ENCODE results near the gene EFNA5. TPM values are rescaled to one million over a fixed set of nuclear protein-coding genes. Genes with fewer than 3 reads are reported as not detected.

EFNA5 gene
- polyA plus RNA-seq, 3 donors = 0.01 TPM; not detected in 2

DNA sequence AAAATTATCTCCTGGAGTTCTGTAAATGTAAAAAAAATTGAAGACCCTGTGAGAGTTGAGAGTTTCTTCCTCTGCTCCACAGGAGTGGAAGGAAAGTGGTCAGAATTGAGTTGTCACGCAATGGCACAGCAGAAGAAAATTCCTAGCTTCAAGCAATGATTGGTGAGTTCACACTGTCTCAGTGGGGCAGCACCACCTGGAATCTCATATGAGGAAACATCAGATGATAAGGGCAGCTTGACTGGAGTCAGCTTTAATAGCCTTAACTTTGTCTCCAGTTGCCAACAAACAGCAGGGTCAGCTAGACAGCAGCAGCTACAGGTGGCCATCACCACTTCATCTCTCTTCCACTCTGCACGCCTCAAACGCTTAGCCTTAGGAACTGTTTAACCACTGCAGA, 211.1 kb downstream of the EFNA5 start:
- H3K36me3 ChIP-seq (replicated peaks in 1 of 2; ENCODE audit: control insufficient read depth in 1 of 2, insufficient read depth in 2 of 2, low read length in 2 of 2) = no peaks in the 10 kb centered on the region
- no peaks in the 10 kb centered on the region for H3K4me1 Mint-ChIP-seq
- intact Hi-C loops (cut with micrococcal nuclease) = no loop called here

DNA sequence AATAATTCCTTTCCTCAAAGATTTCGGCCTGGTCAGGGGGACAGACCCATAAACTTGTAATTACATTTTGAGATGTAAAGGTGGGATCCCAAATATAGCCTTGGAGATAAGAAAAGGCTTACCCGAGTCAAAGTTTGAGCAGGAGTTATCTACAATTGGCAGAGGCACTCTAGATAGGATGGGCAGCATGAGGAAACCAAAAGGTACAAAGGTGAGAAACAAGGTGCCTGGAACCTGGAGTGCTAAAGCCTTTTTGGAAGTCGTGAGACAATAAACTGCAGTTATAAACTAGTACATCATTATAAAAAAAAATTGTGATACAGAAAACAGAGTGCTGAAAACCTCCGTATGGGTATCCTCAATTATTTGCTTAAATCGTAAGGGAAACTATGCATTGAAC, 212.4 kb downstream of the EFNA5 start:
- no peak for DNase-seq
- H3K9me3 Mint-ChIP-seq = no peaks in the 10 kb centered on the region
- Histone ChIP-seq H3K4me1 (ENCODE audit: control insufficient read depth in 1 of 2, insufficient read depth in 2 of 2, low read length in 2 of 2) (no peaks in the 10 kb centered on the region), H2AFZ (ENCODE audit: insufficient read depth, low read depth, low read length, poor library complexity, severe bottlenecking) (no peak overlapping the region), H3K4me2 (replicated peaks; ENCODE audit: extremely low read depth, low read length, poor library complexity, severe bottlenecking) (no peak overlapping the region), H3K4me3 (replicated peaks in 1 of 3; ENCODE audit: low read depth in 2 of 3, low read length in 3 of 3) (no peak overlapping the region), H3K27me3 (ENCODE audit: control insufficient read depth in 2 of 2, insufficient read depth in 2 of 2, low read length in 2 of 2) (no peaks in the 10 kb centered on the region), H4K20me1 (ENCODE audit: insufficient read depth, low read length) (no peaks in the 10 kb centered on the region), H3K79me2 (ENCODE audit: insufficient read depth, low read length) (no peaks in the 10 kb centered on the region), H3K9ac (ENCODE audit: insufficient read depth, low read length, poor library complexity, severe bottlenecking) (no peak overlapping the region), H3K36me3 (replicated peaks in 1 of 2; ENCODE audit: control insufficient read depth in 1 of 2, insufficient read depth in 2 of 2, low read length in 2 of 2) (no peaks in the 10 kb centered on the region), H3K27ac (ENCODE audit: low read depth in 1 of 2, low read length in 2 of 2) (no peak overlapping the region), H3K9me3 (replicated peaks in 1 of 2; ENCODE audit: control insufficient read depth in 1 of 2, insufficient read depth in 1 of 2, low read length in 2 of 2) (no peaks in the 10 kb centered on the region)
- intact Hi-C loops (cut with micrococcal nuclease) = no loop called here
- TF ChIP-seq, protein P1, sequence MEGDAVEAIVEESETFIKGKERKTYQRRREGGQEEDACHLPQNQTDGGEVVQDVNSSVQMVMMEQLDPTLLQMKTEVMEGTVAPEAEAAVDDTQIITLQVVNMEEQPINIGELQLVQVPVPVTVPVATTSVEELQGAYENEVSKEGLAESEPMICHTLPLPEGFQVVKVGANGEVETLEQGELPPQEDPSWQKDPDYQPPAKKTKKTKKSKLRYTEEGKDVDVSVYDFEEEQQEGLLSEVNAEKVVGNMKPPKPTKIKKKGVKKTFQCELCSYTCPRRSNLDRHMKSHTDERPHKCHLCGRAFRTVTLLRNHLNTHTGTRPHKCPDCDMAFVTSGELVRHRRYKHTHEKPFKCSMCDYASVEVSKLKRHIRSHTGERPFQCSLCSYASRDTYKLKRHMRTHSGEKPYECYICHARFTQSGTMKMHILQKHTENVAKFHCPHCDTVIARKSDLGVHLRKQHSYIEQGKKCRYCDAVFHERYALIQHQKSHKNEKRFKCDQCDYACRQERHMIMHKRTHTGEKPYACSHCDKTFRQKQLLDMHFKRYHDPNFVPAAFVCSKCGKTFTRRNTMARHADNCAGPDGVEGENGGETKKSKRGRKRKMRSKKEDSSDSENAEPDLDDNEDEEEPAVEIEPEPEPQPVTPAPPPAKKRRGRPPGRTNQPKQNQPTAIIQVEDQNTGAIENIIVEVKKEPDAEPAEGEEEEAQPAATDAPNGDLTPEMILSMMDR (IDR thresholded peaks at IDR 0.05) = no peak
- 100% methylated on average over 1 of the region's 5 CpGs for WGBS (ENCODE audit: insufficient coverage)
- peaks cover 1 to 8% (median 1%) of the 10 kb centered on the region in 3 donors for H3K27me3 Mint-ChIP-seq (ENCODE audit: low read depth in 3 of 3)
- no peaks in the 10 kb centered on the region for H3K4me1 Mint-ChIP-seq
- no peak overlapping the region for H3K27ac Mint-ChIP-seq
- H3K4me3 Mint-ChIP-seq = no peak overlapping the region
- H3K36me3 Mint-ChIP-seq = no peaks in the 10 kb centered on the region

More for the DNA sequence above, 211.1 kb downstream of the EFNA5 start:
- Histone ChIP-seq H2AFZ (ENCODE audit: insufficient read depth, low read depth, low read length, poor library complexity, severe bottlenecking) (no peak overlapping the region), H3K27me3 (ENCODE audit: control insufficient read depth in 2 of 2, insufficient read depth in 2 of 2, low read length in 2 of 2) (no peaks in the 10 kb centered on the region), H3K4me1 (ENCODE audit: control insufficient read depth in 1 of 2, insufficient read depth in 2 of 2, low read length in 2 of 2) (no peaks in the 10 kb centered on the region), H3K9ac (ENCODE audit: insufficient read depth, low read length, poor library complexity, severe bottlenecking) (no peak overlapping the region), H3K27ac (ENCODE audit: low read depth in 1 of 2, low read length in 2 of 2) (no peak overlapping the region), H4K20me1 (ENCODE audit: insufficient read depth, low read length) (no peaks in the 10 kb centered on the region), H3K4me3 (replicated peaks in 1 of 3; ENCODE audit: low read depth in 2 of 3, low read length in 3 of 3) (no peak overlapping the region), H3K79me2 (ENCODE audit: insufficient read depth, low read length) (no peaks in the 10 kb centered on the region), H3K9me3 (replicated peaks in 1 of 2; ENCODE audit: control insufficient read depth in 1 of 2, insufficient read depth in 1 of 2, low read length in 2 of 2) (no peaks in the 10 kb centered on the region), H3K4me2 (replicated peaks; ENCODE audit: extremely low read depth, low read length, poor library complexity, severe bottlenecking) (no peak overlapping the region)
- Mint-ChIP-seq H3K36me3 (no peaks in the 10 kb centered on the region), H3K9me3 (no peaks in the 10 kb centered on the region), H3K4me3 (no peak overlapping the region), H3K27me3 (ENCODE audit: low read depth in 3 of 3) (peaks cover 1 to 8% (median 1%) of the 10 kb centered on the region in 3 donors), H3K27ac (no peak overlapping the region)
- TF ChIP-seq, protein P1 (IDR thresholded peaks at IDR 0.05) = no peak
- 83% methylated on average over 1 of the region's 3 CpGs for WGBS (ENCODE audit: insufficient coverage)
- no peak for DNase-seq

Data from CD14-positive monocyte (primary cell).